Activated naive CD8-positive, alpha-beta T cell treated with anti-CD3 and anti-CD28 coated beads, Interleukin-2, amount 50 U/mL, for 24 hours (primary cell): ENCODE measurements around the gene TRIM24.

Experiments used
- ATAC-seq: fragments of 150-1000 bp; cut with Tn5 transposase; one replicate; pipeline ENCODE4 v1.10.0; 2021
- DNase-seq: peaks from one replicate; pipeline ENCODE4 v3.0.0; 2021
- H3K27ac Mint-ChIP-seq: one replicate; pipeline ENCODE4 v1.8.0; 2021; ENCODE audit warnings: mild to moderate bottlenecking, mixed read lengths
- H3K27me3 Mint-ChIP-seq: one replicate; pipeline ENCODE4 v1.8.0; 2021; ENCODE audit warnings: mixed read lengths
- H3K36me3 Mint-ChIP-seq: one replicate; pipeline ENCODE4 v1.8.0; 2021; ENCODE audit warnings: low read depth, mixed read lengths
- H3K4me1 Mint-ChIP-seq: one replicate; pipeline ENCODE4 v1.8.0; 2021; ENCODE audit warnings: mixed read lengths
- H3K4me3 Mint-ChIP-seq: one replicate; pipeline ENCODE4 v1.8.0; 2021; ENCODE audit warnings: mild to moderate bottlenecking, moderate library complexity, mixed read lengths
- H3K9me3 Mint-ChIP-seq: one replicate; pipeline ENCODE4 v1.8.0; 2021; ENCODE audit warnings: mixed read lengths

The TRIM24 gene

DNA sequence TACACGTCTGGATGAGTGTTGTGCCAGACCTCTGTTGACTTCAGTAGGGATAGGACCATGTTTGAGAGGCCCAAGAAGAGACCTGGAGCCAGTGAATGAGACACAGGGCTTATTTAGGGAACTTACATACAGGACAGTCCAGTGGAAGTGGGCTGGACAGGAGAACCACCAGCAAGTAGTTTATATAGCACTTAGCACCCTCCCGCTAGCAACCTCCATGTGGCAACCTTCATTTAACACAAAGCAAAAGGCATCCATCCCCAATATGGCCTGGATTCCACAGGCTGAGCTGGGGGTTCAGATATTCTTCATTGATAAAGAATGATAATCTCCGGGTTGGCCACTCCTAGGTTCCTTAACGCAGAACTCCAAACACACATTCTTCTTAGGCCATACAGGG, 93.7 kb downstream of the TRIM24 start:
- DNase-seq (no peak), ATAC-seq (no peak)
- Mint-ChIP-seq H3K4me1 (no peaks in the 10 kb centered on the region), H3K9me3 (peaks cover 31% of the 10 kb centered on the region), H3K36me3 (peaks cover 91% of the 10 kb centered on the region), H3K27me3 (no peaks in the 10 kb centered on the region), H3K4me3 (no peak overlapping the region), H3K27ac (no peak overlapping the region)

DNA sequence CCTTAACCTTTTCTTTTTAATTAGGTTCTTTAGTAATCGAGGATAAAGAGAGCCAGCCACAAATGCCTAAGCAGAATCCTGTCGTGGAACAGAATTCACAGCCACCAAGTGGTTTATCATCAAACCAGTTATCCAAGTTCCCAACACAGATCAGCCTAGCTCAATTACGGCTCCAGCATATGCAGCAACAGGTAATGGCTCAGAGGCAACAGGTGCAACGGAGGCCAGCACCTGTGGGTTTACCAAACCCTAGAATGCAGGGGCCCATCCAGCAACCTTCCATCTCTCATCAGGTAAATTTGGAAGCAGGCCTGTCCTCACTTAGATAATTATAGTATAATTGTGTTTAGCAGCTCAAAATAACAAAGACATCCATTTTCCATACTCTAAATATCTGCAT, 94.6 kb downstream of the TRIM24 start:
- Mint-ChIP-seq H3K27me3 (no peaks in the 10 kb centered on the region), H3K27ac (no peak overlapping the region), H3K4me1 (no peaks in the 10 kb centered on the region), H3K4me3 (no peak overlapping the region), H3K9me3 (peaks cover 36% of the 10 kb centered on the region), H3K36me3 (peaks cover 94% of the 10 kb centered on the region)
- ATAC-seq (no peak), DNase-seq (no peak)

DNA sequence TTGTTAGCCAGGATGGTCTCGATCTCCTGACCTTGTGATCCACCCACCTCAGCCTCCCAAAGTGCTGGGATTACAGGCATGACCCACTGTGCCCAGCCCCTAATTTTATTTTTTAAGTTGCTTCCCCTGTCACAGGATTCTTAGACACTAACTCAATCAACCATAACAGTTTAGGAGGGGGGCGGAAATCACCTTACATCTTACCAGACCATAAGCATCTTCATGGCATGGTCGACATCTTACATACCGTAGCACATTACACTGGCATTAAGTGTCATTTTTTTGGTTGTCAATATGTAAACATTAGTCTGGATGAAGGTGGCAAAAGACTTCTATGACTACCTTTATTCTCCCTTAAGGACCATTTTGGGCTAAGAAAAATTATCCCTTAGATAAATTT, 95.6 kb downstream of the TRIM24 start:
- Mint-ChIP-seq H3K4me1 (no peaks in the 10 kb centered on the region), H3K27me3 (no peaks in the 10 kb centered on the region), H3K4me3 (no peak overlapping the region), H3K27ac (no peak overlapping the region), H3K36me3 (peaks cover 95% of the 10 kb centered on the region), H3K9me3 (peaks cover 36% of the 10 kb centered on the region)
- no peak for DNase-seq
- ATAC-seq, result no peak

DNA sequence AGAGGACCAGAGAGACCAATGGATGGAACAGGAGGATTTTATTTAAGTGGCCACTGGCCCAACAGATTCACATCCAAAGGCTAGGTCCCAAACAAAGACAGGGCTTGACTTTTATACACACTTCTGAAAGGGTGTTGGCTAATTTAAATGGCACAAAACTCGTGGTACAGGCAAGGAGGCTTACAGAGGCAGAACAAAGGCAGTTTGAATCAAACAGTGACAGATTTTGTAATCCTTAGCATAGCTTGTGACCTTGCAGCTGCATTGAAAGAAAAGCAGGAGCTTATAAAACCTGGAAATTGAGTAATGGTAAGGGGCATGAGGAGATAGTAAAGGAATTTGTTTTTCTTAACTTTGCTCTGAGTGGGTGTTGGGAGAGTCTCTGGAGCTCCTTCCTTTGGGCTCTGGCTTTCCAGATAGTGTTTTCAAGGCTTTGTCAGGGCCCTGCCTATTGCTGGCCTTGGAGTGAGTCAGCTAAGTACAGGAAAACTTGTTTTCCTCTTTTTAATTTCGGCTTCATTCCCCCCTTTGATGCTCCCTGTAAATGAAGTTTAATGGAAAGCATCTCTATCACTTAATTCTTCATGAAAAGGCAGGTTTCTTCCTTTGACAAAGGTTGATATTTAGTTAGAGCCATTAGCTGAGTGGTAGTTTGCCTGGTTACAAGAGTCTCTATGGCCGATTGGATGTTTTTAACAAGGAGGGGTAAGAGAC, 96.9 kb downstream of the TRIM24 start:
- no peak overlapping the region for H3K27ac Mint-ChIP-seq
- H3K4me3 Mint-ChIP-seq, result no peak overlapping the region
- no peak for DNase-seq
- H3K9me3 Mint-ChIP-seq, result peaks cover 36% of the 10 kb centered on the region
- no peaks in the 10 kb centered on the region for H3K4me1 Mint-ChIP-seq
- ATAC-seq, result no peak
- H3K36me3 Mint-ChIP-seq, result peaks cover 93% of the 10 kb centered on the region
- H3K27me3 Mint-ChIP-seq, result no peaks in the 10 kb centered on the region

DNA sequence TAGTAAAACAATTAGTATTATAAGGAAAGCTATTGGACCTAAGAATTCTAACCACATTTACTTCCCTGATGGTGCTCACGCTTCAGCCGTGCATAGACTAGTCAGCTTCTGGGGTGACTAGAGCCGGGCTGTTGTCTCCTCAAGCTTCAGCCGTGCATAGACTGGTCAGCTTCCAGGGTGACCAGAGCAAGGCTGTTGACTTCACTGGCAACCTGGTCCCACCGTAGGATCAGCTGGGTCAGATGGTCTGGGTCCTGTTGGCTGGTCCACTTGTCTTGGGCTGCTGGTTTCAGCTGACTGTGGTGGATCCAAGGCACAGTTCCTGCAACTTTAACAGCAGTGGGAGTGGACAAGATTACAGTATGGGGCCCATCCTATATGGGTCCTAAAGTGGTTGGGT, 99.4 kb downstream of the TRIM24 start:
- ATAC-seq (no peak), DNase-seq (no peak)
- Mint-ChIP-seq H3K4me1 (no peaks in the 10 kb centered on the region), H3K4me3 (no peak overlapping the region), H3K9me3 (peaks cover 41% of the 10 kb centered on the region), H3K36me3 (peaks cover 97% of the 10 kb centered on the region), H3K27me3 (no peaks in the 10 kb centered on the region), H3K27ac (no peak overlapping the region)

DNA sequence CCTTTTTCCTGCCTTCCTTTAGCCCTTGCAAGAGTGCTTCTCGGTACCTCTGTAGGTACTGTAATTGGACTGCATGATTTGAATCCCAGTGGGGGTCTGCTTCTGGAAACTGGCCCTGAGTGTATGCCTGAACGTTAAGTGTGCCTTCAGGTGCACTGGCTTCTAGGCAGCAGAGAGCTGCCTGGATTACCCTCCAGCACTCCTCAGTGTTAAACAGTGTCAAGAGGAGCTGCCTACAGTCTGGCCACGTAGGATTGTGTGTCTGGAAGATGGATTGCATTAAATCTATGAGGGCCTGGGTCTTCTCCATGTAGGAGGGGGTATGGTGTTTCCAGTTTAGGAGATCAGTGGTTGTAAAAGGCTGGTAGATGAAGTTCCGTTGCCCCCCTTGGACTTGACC, 103.7 kb downstream of the TRIM24 start:
- ATAC-seq (no peak), DNase-seq (no peak)
- Mint-ChIP-seq H3K27ac (no peak overlapping the region), H3K36me3 (peaks cover 88% of the 10 kb centered on the region), H3K4me1 (no peaks in the 10 kb centered on the region), H3K9me3 (peaks cover 32% of the 10 kb centered on the region), H3K27me3 (no peaks in the 10 kb centered on the region), H3K4me3 (no peak overlapping the region)

DNA sequence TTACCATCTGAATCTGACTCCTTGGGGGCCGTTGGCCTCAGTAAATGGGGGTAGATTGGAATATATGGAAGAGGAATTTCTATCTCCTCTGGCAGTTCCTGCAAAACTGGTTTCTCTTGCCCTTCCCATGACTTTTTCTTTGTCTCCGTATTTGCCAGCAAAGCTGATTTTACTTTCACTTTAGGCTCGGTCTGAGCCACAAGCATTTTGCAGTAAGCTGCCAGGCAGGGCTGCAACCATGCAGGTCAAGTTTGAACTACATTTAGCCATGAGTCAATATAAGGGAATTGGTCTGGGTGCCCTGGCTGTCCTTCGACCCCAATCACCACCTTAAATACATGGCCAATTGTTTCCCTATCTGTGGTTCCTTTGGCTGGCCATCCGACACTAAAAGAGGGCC, 104.3 kb downstream of the TRIM24 start:
- peaks cover 28% of the 10 kb centered on the region for H3K9me3 Mint-ChIP-seq

DNA sequence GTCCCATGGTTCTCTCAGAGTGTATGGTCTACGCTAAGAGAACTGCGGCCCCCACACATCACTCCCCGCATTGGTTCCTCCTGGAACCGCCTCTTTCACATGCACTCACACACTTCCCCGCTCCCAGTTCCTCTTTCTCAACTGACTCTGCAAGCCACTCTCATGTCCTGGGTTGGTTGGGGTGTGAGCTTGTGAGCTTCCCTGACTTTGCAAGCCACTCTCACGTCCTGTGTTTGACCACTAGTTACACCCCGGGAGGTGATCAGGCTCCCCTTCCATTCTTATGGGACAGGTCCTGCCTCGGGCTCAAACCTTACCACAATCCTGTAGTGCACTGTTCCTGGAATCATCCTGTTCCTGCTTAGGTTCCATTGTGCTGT, 105.0 kb downstream of the TRIM24 start:
- Mint-ChIP-seq H3K9me3 (peaks cover 28% of the 10 kb centered on the region), H3K36me3 (peaks cover 87% of the 10 kb centered on the region), H3K4me1 (no peaks in the 10 kb centered on the region), H3K27ac (no peak overlapping the region), H3K4me3 (no peak overlapping the region), H3K27me3 (no peaks in the 10 kb centered on the region)
- ATAC-seq (no peak), DNase-seq (no peak)

More for the DNA sequence above, 104.3 kb downstream of the TRIM24 start:
- no peak overlapping the region for H3K4me3 Mint-ChIP-seq
- H3K4me1 Mint-ChIP-seq, result no peaks in the 10 kb centered on the region
- H3K27ac Mint-ChIP-seq, result no peak overlapping the region
- H3K27me3 Mint-ChIP-seq, result no peaks in the 10 kb centered on the region
- DNase-seq, result no peak
- H3K36me3 Mint-ChIP-seq, result peaks cover 87% of the 10 kb centered on the region
- ATAC-seq, result no peak

DNA sequence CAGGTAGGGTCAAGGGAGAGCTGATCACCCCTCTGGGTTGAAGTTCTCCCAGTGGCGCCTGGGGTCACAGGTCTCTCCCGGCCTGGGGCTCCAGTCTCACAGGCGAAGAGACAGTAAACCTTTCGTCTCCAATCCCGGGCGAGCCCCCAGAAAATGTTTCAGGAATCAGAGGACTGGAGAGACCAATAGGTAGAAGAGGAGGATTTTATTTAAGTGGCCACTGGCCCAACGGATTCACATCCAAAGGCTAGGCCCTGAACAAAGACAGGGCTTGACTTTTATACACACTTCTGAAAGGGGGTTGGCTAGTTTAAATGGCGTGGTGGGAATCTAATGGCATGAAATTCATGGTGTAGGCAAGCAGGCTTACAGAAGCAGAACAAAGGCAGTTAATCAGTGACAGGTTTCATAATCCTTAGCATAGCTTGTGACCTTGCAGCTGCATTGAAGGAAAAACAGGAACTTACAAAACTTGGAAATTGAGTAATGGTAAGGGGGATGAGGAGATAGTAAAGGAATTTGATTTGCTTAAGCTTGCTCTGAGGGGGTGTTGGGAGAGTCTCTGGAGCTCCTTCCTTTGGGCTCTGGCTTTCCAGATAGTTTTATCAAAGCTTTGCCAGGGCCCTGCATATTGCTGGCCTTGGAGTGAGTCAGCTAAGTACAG, 105.5 kb downstream of the TRIM24 start:
- Mint-ChIP-seq H3K27ac (no peak overlapping the region), H3K9me3 (peaks cover 28% of the 10 kb centered on the region), H3K4me3 (no peak overlapping the region), H3K27me3 (no peaks in the 10 kb centered on the region), H3K4me1 (no peaks in the 10 kb centered on the region), H3K36me3 (peaks cover 87% of the 10 kb centered on the region)
- ATAC-seq (no peak), DNase-seq (no peak)

DNA sequence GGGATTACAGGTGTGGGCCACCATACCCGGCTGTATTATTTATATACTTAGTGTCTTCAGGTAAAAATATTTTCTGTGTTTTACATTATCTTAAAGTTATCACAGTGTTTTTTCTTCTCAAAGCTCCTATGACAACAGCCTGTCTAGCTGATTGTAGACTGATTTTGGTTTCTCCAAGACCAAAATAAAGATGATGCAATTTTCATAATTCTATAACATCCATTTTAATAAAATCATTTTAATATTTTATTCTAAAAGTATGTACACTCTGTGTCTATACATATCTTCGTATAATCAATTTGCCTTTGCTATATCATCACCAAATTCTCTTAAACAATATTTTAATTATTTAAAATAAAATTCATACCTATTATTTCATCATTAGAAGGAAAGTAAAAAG, 108.6 kb downstream of the TRIM24 start:
- Mint-ChIP-seq H3K36me3 (peaks cover 78% of the 10 kb centered on the region), H3K4me1 (no peaks in the 10 kb centered on the region), H3K27me3 (no peaks in the 10 kb centered on the region), H3K9me3 (peaks cover 23% of the 10 kb centered on the region), H3K27ac (no peak overlapping the region), H3K4me3 (no peak overlapping the region)
- DNase-seq, result no peak
- ATAC-seq, result no peak

DNA sequence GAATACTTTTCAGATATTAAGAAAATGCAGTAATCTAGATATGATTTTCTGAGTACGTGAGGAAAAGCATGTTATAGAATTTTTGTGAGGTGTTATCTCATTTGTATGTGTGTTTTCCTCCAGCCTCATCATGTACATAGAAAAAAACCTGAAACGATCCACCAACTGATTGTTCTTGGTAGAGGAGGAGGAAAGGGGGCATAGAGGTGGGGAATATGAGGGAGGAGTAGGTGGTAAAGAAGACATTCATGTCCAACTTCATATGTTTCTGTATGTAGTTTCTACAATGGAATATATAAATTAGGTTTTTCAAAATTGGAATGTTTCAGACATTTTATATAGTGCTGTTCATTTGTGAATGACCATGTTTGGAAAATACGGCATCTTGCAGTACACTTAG, 109.4 kb downstream of the TRIM24 start:
- no peak for DNase-seq
- Mint-ChIP-seq H3K27ac (no peak overlapping the region), H3K27me3 (no peaks in the 10 kb centered on the region), H3K4me3 (no peak overlapping the region), H3K4me1 (no peaks in the 10 kb centered on the region), H3K9me3 (peaks cover 15% of the 10 kb centered on the region), H3K36me3 (peaks cover 78% of the 10 kb centered on the region)
- ATAC-seq, result no peak

DNA sequence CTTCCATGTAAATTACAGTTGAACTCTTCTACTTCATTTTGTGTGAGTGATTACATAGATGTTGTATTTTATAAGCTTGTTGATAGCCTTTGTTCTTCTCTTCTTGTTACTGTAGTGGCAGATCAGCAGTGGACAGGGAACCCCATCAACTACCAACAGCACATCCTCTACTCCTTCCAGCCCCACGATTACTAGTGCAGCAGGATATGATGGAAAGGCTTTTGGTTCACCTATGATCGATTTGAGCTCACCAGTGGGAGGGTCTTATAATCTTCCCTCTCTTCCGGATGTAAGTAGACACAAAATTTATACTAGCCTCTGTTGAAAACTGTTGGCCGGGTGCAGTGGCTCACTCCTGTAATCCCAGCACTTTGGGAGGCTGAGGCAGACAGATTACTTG, 110.7 kb downstream of the TRIM24 start:
- peaks cover 70% of the 10 kb centered on the region for H3K36me3 Mint-ChIP-seq
- H3K27me3 Mint-ChIP-seq, result no peaks in the 10 kb centered on the region

DNA sequence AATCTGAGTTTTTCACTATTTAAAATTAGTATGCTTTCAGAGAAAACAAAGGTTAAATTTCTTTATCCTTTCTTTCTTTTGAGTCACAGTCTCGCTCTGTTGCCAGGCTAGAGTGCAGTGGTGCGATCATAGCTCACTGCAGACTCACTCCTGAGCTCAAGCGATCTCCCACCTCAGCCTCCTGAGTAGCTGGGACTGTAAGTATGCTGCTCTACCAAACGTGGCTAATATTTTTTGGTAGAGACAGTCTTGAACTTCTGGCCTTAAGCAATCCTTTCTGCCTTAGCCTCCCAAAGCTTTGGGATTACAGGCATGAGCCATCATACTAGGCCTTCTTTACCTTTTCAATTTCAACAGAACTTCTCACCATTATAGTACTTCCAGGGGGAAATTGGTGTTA, 113.7 kb downstream of the TRIM24 start:
- Mint-ChIP-seq H3K4me3 (no peak overlapping the region), H3K27ac (no peak overlapping the region), H3K27me3 (no peaks in the 10 kb centered on the region), H3K36me3 (peaks cover 61% of the 10 kb centered on the region), H3K9me3 (no peaks in the 10 kb centered on the region), H3K4me1 (peaks cover 1% of the 10 kb centered on the region)
- ATAC-seq, result no peak
- DNase-seq, result no peak

More for the DNA sequence above, 110.7 kb downstream of the TRIM24 start:
- Mint-ChIP-seq H3K4me1 (peaks cover 1% of the 10 kb centered on the region), H3K27ac (no peak overlapping the region), H3K4me3 (no peak overlapping the region), H3K9me3 (peaks cover 2% of the 10 kb centered on the region)
- DNase-seq (no peak), ATAC-seq (no peak)

DNA sequence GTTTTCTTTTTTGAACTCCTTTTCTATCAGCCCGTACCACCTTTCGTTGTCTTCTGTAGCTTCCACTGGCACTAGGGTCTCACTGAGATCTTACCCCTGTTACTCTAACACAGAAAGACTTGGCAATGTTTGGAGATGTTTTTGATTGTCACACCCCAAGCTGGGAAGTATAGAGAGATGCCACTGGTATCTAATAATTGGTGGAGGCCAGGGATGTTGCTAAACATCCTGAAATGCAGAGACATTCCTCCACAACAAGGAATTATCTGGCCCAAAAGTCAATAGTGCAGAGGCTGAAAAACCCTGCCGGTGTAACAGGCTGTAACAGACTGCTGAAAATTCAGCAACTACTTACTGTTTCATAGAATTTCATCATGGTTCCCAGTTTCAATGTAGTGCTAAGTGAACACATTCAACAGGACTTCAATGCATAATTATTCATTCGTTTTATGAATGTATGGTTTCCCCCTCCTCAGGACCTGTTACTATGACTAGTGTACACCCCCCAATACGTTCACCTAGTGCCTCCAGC, 115.9 kb downstream of the TRIM24 start:
- no peaks in the 10 kb centered on the region for H3K9me3 Mint-ChIP-seq
- ATAC-seq (no peak), DNase-seq (no peak)
- H3K27me3 Mint-ChIP-seq, result no peaks in the 10 kb centered on the region
- peaks cover 1% of the 10 kb centered on the region for H3K4me1 Mint-ChIP-seq
- H3K27ac Mint-ChIP-seq, result no peak overlapping the region
- H3K4me3 Mint-ChIP-seq, result no peak overlapping the region
- H3K36me3 Mint-ChIP-seq, result peaks cover 59% of the 10 kb centered on the region

DNA sequence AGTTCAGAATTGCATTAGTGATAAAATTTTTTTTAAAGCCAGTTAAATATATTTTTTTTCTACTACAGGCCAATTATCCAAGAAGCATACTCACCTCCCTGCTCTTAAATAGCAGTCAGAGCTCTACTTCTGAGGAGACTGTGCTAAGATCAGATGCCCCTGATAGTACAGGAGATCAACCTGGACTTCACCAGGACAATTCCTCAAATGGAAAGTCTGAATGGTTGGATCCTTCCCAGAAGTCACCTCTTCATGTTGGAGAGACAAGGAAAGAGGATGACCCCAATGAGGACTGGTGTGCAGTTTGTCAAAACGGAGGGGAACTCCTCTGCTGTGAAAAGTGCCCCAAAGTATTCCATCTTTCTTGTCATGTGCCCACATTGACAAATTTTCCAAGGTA, 119.1 kb downstream of the TRIM24 start:
- Mint-ChIP-seq H3K4me3 (no peak overlapping the region), H3K4me1 (peaks cover 1% of the 10 kb centered on the region), H3K36me3 (peaks cover 59% of the 10 kb centered on the region), H3K9me3 (no peaks in the 10 kb centered on the region), H3K27ac (no peak overlapping the region), H3K27me3 (no peaks in the 10 kb centered on the region)
- DNase-seq (no peak), ATAC-seq (no peak)
